RWPE1 (cell line): ENCODE data around the gene KHK.

Source experiments
- CTCF ChIA-PET: fragments of 350-600 bp; sonication (Branson Sonifier 250); formaldehyde crosslinking; extraction: SDS; loops from one replicate; lab custom pipeline; 2021; lab: Yijun Ruan, JAX
- POLR2A ChIA-PET: fragments of 400-600 bp; formaldehyde crosslinking; extraction: SDS; loops from one replicate; lab custom pipeline; 2020; ENCODE audit warnings: antibody characterized with exemption; ENCODE audit not compliant: low non-redundant PET; lab: Yijun Ruan, JAX
- DNase-seq: peaks from one replicate; pipeline ENCODE4 v3.0.0; 2012; ENCODE audit warnings: low spot score
- H3K27ac ChIP-seq: fragments of 450-650 bp; 2 replicates; pipeline ENCODE4 v1.5.1; 2017
- CTCF ChIP-seq: fragments of 450-650 bp; conservative IDR thresholded peaks from 2 replicates; pipeline ENCODE4 v1.5.1; 2017; ENCODE audit warnings: low read depth, mild to moderate bottlenecking

KHK gene

GRCh38 chr2:27087823-27088410, 1.3 kb downstream of the KHK start:
- TF ChIP-seq CTCF = no peak
- ChIA-PET POLR2A (interaction anchor here (0.9 kb wide), 1 partner anchor 234 kb away, joined by 3 read pairs; no protein-coding TSS in a partner anchor), CTCF (interaction anchor here (0.5 to 1.5 kb wide), 7 partner anchors 14 to 269 kb away, joined by 3 to 5 read pairs (median 3); partner anchors contain the start of genes GTF3C2 and OST4)
- no peak overlapping the region for H3K27ac ChIP-seq
- DNase-seq = no peak

GRCh38 chr2:27088634-27089033, 2.1 kb downstream of the KHK start:
- ChIA-PET POLR2A (no interaction called here), CTCF (interaction anchor here (0.5 to 1.5 kb wide), 4 partner anchors 21 to 268 kb away, joined by 3 to 5 read pairs (median 4); partner anchors contain the start of gene GTF3C2)
- no peak for TF ChIP-seq CTCF
- no peak for DNase-seq
- no peak overlapping the region for H3K27ac ChIP-seq

GRCh38 chr2:27089111-27089954, 2.8 kb downstream of the KHK start:
- no peak overlapping the region for H3K27ac ChIP-seq
- ChIA-PET CTCF (interaction anchor here (0.5 to 0.6 kb wide), 2 partner anchors 21 to 102 kb away, joined by 3 to 4 read pairs; no protein-coding TSS in a partner anchor), POLR2A (interaction anchor here (0.6 kb wide), 1 partner anchor 233 kb away, joined by 3 read pairs; no protein-coding TSS in a partner anchor)
- DNase-seq = no peak
- TF ChIP-seq CTCF = no peak

- no peak overlapping the region for H3K27ac ChIP-seq
- ChIA-PET CTCF (no interaction called here), POLR2A (no interaction called here)
- TF ChIP-seq CTCF = no peak
- DNase-seq = no peak
These were observed 5.4 kb downstream of the KHK start for GRCh38 chr2:27091746-27092695.

- ChIA-PET POLR2A (interaction anchor here (0.5 kb wide), 1 partner anchor 99 kb away, joined by 5 read pairs; no protein-coding TSS in a partner anchor), CTCF (no interaction called here)
- no peak for TF ChIP-seq CTCF
- no peak for DNase-seq
- no peak overlapping the region for H3K27ac ChIP-seq
These were observed 6.3 kb downstream of the KHK start for GRCh38 chr2:27092696-27093429.
